ENCODE results near the gene NTN1. TPM values are rescaled to one million over a fixed set of nuclear protein-coding genes. Genes with fewer than 3 reads are reported as not detected.
A peak's percentile ranks its signal among the peaks of the same experiment; 100 is the strongest.

The NTN1 gene
- total RNA-seq, 1 donor from 2014 or later, result 0.45 TPM

DNA sequence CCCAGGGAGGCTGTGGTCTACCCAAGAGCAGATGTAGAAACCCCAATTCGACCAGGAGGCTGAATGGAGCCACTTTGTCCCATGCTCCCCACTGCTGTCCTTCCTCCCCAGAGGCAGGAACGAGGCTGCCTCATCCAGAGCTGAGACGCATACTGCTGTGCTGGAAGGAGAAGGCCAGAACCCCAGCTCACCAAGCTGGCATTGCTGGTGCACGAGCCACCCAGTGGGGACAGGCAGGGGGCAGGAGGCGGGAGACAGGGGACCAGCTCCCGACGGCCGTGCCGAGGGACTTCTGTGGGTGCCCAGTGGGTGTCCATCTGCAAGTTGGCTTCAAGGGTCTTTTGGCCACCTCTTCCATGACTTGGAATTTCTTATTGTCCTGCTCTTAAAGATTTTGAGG lies 66.6 kb downstream of the NTN1 start:
- Mint-ChIP-seq H3K27me3 (ENCODE audit: insufficient read depth, low read depth) (peaks cover 3% of the 10 kb centered on the region), H3K36me3 (peaks cover 1% of the 10 kb centered on the region), H3K4me1 (peaks cover 10% of the 10 kb centered on the region), H3K27ac (no peak overlapping the region), H3K9me3 (no peaks in the 10 kb centered on the region), H3K4me3 (no peak overlapping the region)
- Histone ChIP-seq H2AFZ (replicated peaks) (no peak overlapping the region), H3F3A (ENCODE audit: low read depth) (no peaks in the 10 kb centered on the region), H3K79me2 (ENCODE audit: low read depth) (no peaks in the 10 kb centered on the region), H4K20me1 (ENCODE audit: low read depth) (no peaks in the 10 kb centered on the region), H3K36me3 (no peaks in the 10 kb centered on the region), H3K9ac (no peak overlapping the region), H3K9me3 (ENCODE audit: low read depth) (no peaks in the 10 kb centered on the region), H3K4me1 (no peaks in the 10 kb centered on the region), H3K27me3 (no peaks in the 10 kb centered on the region), H3K4me2 (no peak overlapping the region), H3K4me3 (no peak overlapping the region), H3K27ac (no peak overlapping the region)
- no peak for DNase-seq (ENCODE audit: low spot score)
- no peak for TF ChIP-seq EZH2phosphoT487 (IDR thresholded peaks at IDR 0.05)
- TF ChIP-seq EZH2 (IDR thresholded peaks at IDR 0.05), result no peak
- TF ChIP-seq, protein P1, sequence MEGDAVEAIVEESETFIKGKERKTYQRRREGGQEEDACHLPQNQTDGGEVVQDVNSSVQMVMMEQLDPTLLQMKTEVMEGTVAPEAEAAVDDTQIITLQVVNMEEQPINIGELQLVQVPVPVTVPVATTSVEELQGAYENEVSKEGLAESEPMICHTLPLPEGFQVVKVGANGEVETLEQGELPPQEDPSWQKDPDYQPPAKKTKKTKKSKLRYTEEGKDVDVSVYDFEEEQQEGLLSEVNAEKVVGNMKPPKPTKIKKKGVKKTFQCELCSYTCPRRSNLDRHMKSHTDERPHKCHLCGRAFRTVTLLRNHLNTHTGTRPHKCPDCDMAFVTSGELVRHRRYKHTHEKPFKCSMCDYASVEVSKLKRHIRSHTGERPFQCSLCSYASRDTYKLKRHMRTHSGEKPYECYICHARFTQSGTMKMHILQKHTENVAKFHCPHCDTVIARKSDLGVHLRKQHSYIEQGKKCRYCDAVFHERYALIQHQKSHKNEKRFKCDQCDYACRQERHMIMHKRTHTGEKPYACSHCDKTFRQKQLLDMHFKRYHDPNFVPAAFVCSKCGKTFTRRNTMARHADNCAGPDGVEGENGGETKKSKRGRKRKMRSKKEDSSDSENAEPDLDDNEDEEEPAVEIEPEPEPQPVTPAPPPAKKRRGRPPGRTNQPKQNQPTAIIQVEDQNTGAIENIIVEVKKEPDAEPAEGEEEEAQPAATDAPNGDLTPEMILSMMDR (IDR thresholded peaks at IDR 0.05), result no peak

DNA sequence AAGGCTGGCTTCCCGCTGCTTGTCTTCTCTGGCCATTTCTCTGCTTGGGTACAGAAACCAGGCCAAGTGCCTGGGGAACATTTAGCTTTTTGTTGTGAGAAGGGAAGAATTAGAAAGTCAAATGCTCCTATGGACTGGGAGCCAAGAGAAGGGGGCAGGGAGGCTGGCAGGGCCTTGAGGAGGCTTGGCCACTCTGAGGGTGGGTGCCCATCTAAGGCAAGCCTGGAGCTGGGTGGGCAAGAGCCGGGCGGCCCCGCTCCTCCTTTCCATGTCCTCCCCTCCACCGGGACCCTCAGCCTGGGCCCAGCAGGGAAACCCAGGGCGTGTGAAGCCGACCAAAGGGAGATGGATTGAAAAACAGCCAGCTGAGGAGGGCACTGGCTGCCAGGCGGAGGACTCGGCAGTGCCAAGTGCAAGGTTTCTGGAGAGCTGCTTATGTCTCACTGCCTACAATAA lies 69.4 kb downstream of the NTN1 start:
- no peak for TF ChIP-seq EZH2 (IDR thresholded peaks at IDR 0.05)
- TF ChIP-seq EZH2phosphoT487 (IDR thresholded peaks at IDR 0.05), result no peak
- TF ChIP-seq, protein P1 (IDR thresholded peaks at IDR 0.05), result no peak
- H3K36me3 ChIP-seq, result no peaks in the 10 kb centered on the region
- H3K9ac ChIP-seq, result no peak overlapping the region
- H3K4me3 Mint-ChIP-seq, result no peak overlapping the region
- no peak for DNase-seq (ENCODE audit: low spot score)
- no peak overlapping the region for H3K4me2 ChIP-seq
- no peak overlapping the region for H3K27ac ChIP-seq
- H3K4me1 Mint-ChIP-seq, result peaks cover 9% of the 10 kb centered on the region
- no peaks in the 10 kb centered on the region for H3K4me1 ChIP-seq
- H3K27me3 ChIP-seq, result no peaks in the 10 kb centered on the region
- no peaks in the 10 kb centered on the region for H3F3A ChIP-seq (ENCODE audit: low read depth)
- H3K9me3 Mint-ChIP-seq, result no peaks in the 10 kb centered on the region
- H3K27ac Mint-ChIP-seq, result peak overlapping the region; percentile 51
- H3K27me3 Mint-ChIP-seq (ENCODE audit: insufficient read depth, low read depth), result no peaks in the 10 kb centered on the region
- no peak overlapping the region for H3K4me3 ChIP-seq
- no peaks in the 10 kb centered on the region for H3K9me3 ChIP-seq (ENCODE audit: low read depth)
- no peaks in the 10 kb centered on the region for H4K20me1 ChIP-seq (ENCODE audit: low read depth)
- H3K36me3 Mint-ChIP-seq, result no peaks in the 10 kb centered on the region
- H3K79me2 ChIP-seq (ENCODE audit: low read depth), result no peaks in the 10 kb centered on the region
- no peak overlapping the region for H2AFZ ChIP-seq (replicated peaks)

DNA sequence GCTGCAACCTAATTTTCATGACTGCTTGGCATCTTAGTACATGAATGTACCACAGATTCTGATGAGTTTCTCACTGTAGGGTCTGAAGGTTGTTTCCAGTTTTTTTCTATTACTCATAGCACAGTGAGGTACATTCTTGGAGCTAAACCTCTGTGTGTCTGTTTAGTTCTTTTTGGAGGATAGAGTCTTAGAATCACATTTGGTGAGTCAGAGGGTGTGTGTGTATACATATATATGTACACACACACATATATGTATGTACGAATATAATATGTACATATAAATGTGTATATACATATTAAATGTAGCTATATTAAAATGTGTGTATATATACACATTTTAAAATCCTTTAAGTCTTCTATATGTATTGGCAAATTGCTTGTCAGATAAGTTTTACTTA lies 72.9 kb downstream of the NTN1 start:
- Mint-ChIP-seq H3K27ac (no peak overlapping the region), H3K36me3 (no peaks in the 10 kb centered on the region), H3K4me1 (peaks cover 5% of the 10 kb centered on the region), H3K27me3 (ENCODE audit: insufficient read depth, low read depth) (no peaks in the 10 kb centered on the region), H3K4me3 (no peak overlapping the region), H3K9me3 (peaks cover 5% of the 10 kb centered on the region)
- H3K9ac ChIP-seq, result no peak overlapping the region
- no peak overlapping the region for H2AFZ ChIP-seq (replicated peaks)
- no peaks in the 10 kb centered on the region for H3F3A ChIP-seq (ENCODE audit: low read depth)
- no peaks in the 10 kb centered on the region for H3K4me1 ChIP-seq
- no peak overlapping the region for H3K4me2 ChIP-seq
- DNase-seq (ENCODE audit: low spot score), result no peak
- H3K36me3 ChIP-seq, result no peaks in the 10 kb centered on the region
- no peaks in the 10 kb centered on the region for H3K27me3 ChIP-seq
- no peak overlapping the region for H3K27ac ChIP-seq
- no peaks in the 10 kb centered on the region for H3K79me2 ChIP-seq (ENCODE audit: low read depth)
- TF ChIP-seq EZH2phosphoT487 (IDR thresholded peaks at IDR 0.05) (no peak), EZH2 (IDR thresholded peaks at IDR 0.05) (no peak)
- TF ChIP-seq, protein P1 (IDR thresholded peaks at IDR 0.05), result no peak
- no peaks in the 10 kb centered on the region for H4K20me1 ChIP-seq (ENCODE audit: low read depth)
- no peak overlapping the region for H3K4me3 ChIP-seq
- H3K9me3 ChIP-seq (ENCODE audit: low read depth), result no peaks in the 10 kb centered on the region
